HUES6 (cell line): ENCODE results near the gene FERMT3.

Source experiments
- H3K27ac ChIP-seq: 2 replicates; pipeline ENCODE4 v1.7.0; 2013; ENCODE audit warnings: low read depth, mild to moderate bottlenecking, low read length, inconsistent platforms
- H3K27me3 ChIP-seq: 2 replicates; pipeline ENCODE4 v1.6.1; 2013; ENCODE audit warnings: low read length; ENCODE audit not compliant: control insufficient read depth, insufficient read depth
- H3K36me3 ChIP-seq: 2 replicates; pipeline ENCODE4 v1.6.1; 2013; ENCODE audit warnings: low read length; ENCODE audit not compliant: control insufficient read depth, insufficient read depth
- H3K4me1 ChIP-seq: 2 replicates; pipeline ENCODE4 v1.6.1; 2013; ENCODE audit warnings: low read length; ENCODE audit not compliant: control insufficient read depth, insufficient read depth
- H3K4me3 ChIP-seq: 2 replicates; pipeline ENCODE4 v1.5.1; 2013; ENCODE audit warnings: low read depth, low read length
- H3K9ac ChIP-seq: one replicate; pipeline ENCODE4 v1.6.1; 2013; ENCODE audit warnings: mild to moderate bottlenecking, low read length
- H3K9me3 ChIP-seq: 2 replicates; pipeline ENCODE4 v1.6.1; 2013; ENCODE audit warnings: low read depth, low read length; ENCODE audit not compliant: control insufficient read depth, insufficient read depth

FERMT3 gene

GRCh38 chr11:64237484-64237951, 31.0 kb downstream of the FERMT3 start:
- Histone ChIP-seq H3K27ac (no peak overlapping the region), H3K27me3 (peaks cover 3% of the 10 kb centered on the region; the same call in 1 of the 2 replicates), H3K4me3 (no peak overlapping the region), H3K36me3 (peaks cover 19% of the 10 kb centered on the region), H3K9me3 (no peaks in the 10 kb centered on the region), H3K4me1 (peaks cover 16% of the 10 kb centered on the region), H3K9ac (no peak overlapping the region)

- Histone ChIP-seq H3K4me3 (no peak overlapping the region), H3K9ac (no peak overlapping the region), H3K4me1 (peaks cover 20% of the 10 kb centered on the region), H3K36me3 (peaks cover 21% of the 10 kb centered on the region), H3K27me3 (no peaks in the 10 kb centered on the region), H3K27ac (no peak overlapping the region), H3K9me3 (no peaks in the 10 kb centered on the region)
Measured at GRCh38 chr11:64238076-64238475, 31.6 kb downstream of the FERMT3 start.

- peaks cover 30% of the 10 kb centered on the region for H3K36me3 ChIP-seq
- H3K9me3 ChIP-seq = no peaks in the 10 kb centered on the region
- no peak overlapping the region for H3K4me3 ChIP-seq
- H3K27ac ChIP-seq = no peak overlapping the region
- peaks cover 18% of the 10 kb centered on the region for H3K4me1 ChIP-seq
- H3K9ac ChIP-seq = no peak overlapping the region
- H3K27me3 ChIP-seq = no peaks in the 10 kb centered on the region
Measured at GRCh38 chr11:64238999-64239398, 32.5 kb downstream of the FERMT3 start.

GRCh38 chr11:64239662-64240434, 33.3 kb downstream of the FERMT3 start:
- no peaks in the 10 kb centered on the region for H3K27me3 ChIP-seq
- H3K36me3 ChIP-seq = peaks cover 34% of the 10 kb centered on the region
- peaks cover 18% of the 10 kb centered on the region for H3K4me1 ChIP-seq
- peak overlapping the region; percentile 95 for H3K4me3 ChIP-seq
- H3K9me3 ChIP-seq = no peaks in the 10 kb centered on the region
- H3K27ac ChIP-seq = peak overlapping the region; percentile 95
- H3K9ac ChIP-seq = peak overlapping the region; percentile 92

- H3K27me3 ChIP-seq = no peaks in the 10 kb centered on the region
Measured at GRCh38 chr11:64240435-64241240, 34.1 kb downstream of the FERMT3 start, which contains the start of gene FKBP2. Gene FKBP2, plus strand, starts transcription at chr11:64241095. Its CDS starts 1,293 bp downstream, at chr11:64242388.

GRCh38 chr11:64241241-64241490, 34.6 kb downstream of the FERMT3 start:
- peaks cover 23% of the 10 kb centered on the region for H3K4me1 ChIP-seq
- H3K9me3 ChIP-seq = no peaks in the 10 kb centered on the region
- H3K27ac ChIP-seq = peak overlapping the region; percentile 95
- peaks cover 37% of the 10 kb centered on the region for H3K36me3 ChIP-seq
- no peaks in the 10 kb centered on the region for H3K27me3 ChIP-seq
- peak overlapping the region; percentile 95 for H3K4me3 ChIP-seq
- H3K9ac ChIP-seq = peak overlapping the region; percentile 92

More at GRCh38 chr11:64240435-64241240, 34.1 kb downstream of the FERMT3 start, which contains the start of gene FKBP2:
- peak within 1 kb of the TSS; percentile 92 for H3K9ac ChIP-seq
- H3K36me3 ChIP-seq = peaks cover 37% of the 10 kb centered on the region
- H3K4me1 ChIP-seq = peaks cover 23% of the 10 kb centered on the region
- peak within 1 kb of the TSS; percentile 95 for H3K27ac ChIP-seq
- no peaks in the 10 kb centered on the region for H3K9me3 ChIP-seq
- H3K4me3 ChIP-seq = peak within 1 kb of the TSS; percentile 95

- H3K9me3 ChIP-seq = no peaks in the 10 kb centered on the region
- peaks cover 37% of the 10 kb centered on the region for H3K36me3 ChIP-seq
- peak overlapping the region; percentile 60; the same call in 1 of the 2 replicates for H3K27ac ChIP-seq
- peaks cover 23% of the 10 kb centered on the region for H3K4me1 ChIP-seq
- H3K27me3 ChIP-seq = no peaks in the 10 kb centered on the region
- H3K9ac ChIP-seq = peak overlapping the region; percentile 82
- peak overlapping the region; percentile 95 for H3K4me3 ChIP-seq
Measured at GRCh38 chr11:64241491-64242374, 35.2 kb downstream of the FERMT3 start.

- H3K36me3 ChIP-seq = peaks cover 27% of the 10 kb centered on the region
- H3K27me3 ChIP-seq = no peaks in the 10 kb centered on the region
- no peak overlapping the region for H3K27ac ChIP-seq
- H3K4me3 ChIP-seq = no peak overlapping the region
- H3K9me3 ChIP-seq = no peaks in the 10 kb centered on the region
- H3K9ac ChIP-seq = no peak overlapping the region
- peaks cover 32% of the 10 kb centered on the region for H3K4me1 ChIP-seq
Measured at GRCh38 chr11:64243236-64243854, 36.8 kb downstream of the FERMT3 start.

- no peak overlapping the region for H3K9ac ChIP-seq
Measured at GRCh38 chr11:64244107-64244506, 37.6 kb downstream of the FERMT3 start.

GRCh38 chr11:64244966-64245365, 38.4 kb downstream of the FERMT3 start:
- Histone ChIP-seq H3K27ac (no peak overlapping the region; the same call in 1 of the 2 replicates), H3K4me3 (peak overlapping the region; percentile 81), H3K4me1 (peaks cover 44% of the 10 kb centered on the region), H3K9me3 (no peaks in the 10 kb centered on the region), H3K36me3 (peaks cover 19% of the 10 kb centered on the region), H3K9ac (no peak overlapping the region), H3K27me3 (no peaks in the 10 kb centered on the region)

More at GRCh38 chr11:64244107-64244506, 37.6 kb downstream of the FERMT3 start:
- H3K36me3 ChIP-seq = peaks cover 19% of the 10 kb centered on the region
- H3K4me3 ChIP-seq = no peak overlapping the region
- H3K27ac ChIP-seq = no peak overlapping the region
- H3K27me3 ChIP-seq = no peaks in the 10 kb centered on the region
- H3K9me3 ChIP-seq = no peaks in the 10 kb centered on the region
- H3K4me1 ChIP-seq = peaks cover 39% of the 10 kb centered on the region
